Endothelial cell (in vitro differentiated cells): ENCODE measurements around the gene RELN. TPM values are rescaled to one million over a fixed set of nuclear protein-coding genes. Genes with fewer than 3 reads are reported as not detected.
"Not testable (repeated sequence)": the region's sequence is repeated elsewhere in the genome, so short reads cannot be mapped to it uniquely, and the experiment has no call there.

Experiments
- DNase-seq: peaks from one replicate; pipeline ENCODE4 v3.0.0; 2021; ENCODE audit warnings: low spot score
- H3K27ac Mint-ChIP-seq: one replicate; pipeline ENCODE4 v1.8.0; 2021; ENCODE audit warnings: mixed read lengths, inconsistent platforms; ENCODE audit not compliant: unreplicated experiment
- H3K27me3 Mint-ChIP-seq: one replicate; pipeline ENCODE4 v1.8.0; 2021; ENCODE audit warnings: mild to moderate bottlenecking, moderate library complexity, mixed read lengths, inconsistent platforms; ENCODE audit not compliant: unreplicated experiment
- H3K36me3 Mint-ChIP-seq: one replicate; pipeline ENCODE4 v1.8.0; 2021; ENCODE audit warnings: mild to moderate bottlenecking, low read depth, mixed read lengths, inconsistent platforms; ENCODE audit not compliant: unreplicated experiment
- H3K4me1 Mint-ChIP-seq: one replicate; pipeline ENCODE4 v1.8.0; 2021; ENCODE audit warnings: mild to moderate bottlenecking, mixed read lengths, inconsistent platforms; ENCODE audit not compliant: unreplicated experiment
- H3K4me3 Mint-ChIP-seq: one replicate; pipeline ENCODE4 v1.8.0; 2021; ENCODE audit warnings: mild to moderate bottlenecking, mixed read lengths, inconsistent platforms; ENCODE audit not compliant: unreplicated experiment
- H3K9me3 Mint-ChIP-seq: one replicate; pipeline ENCODE4 v1.8.0; 2021; ENCODE audit warnings: mixed read lengths, inconsistent platforms; ENCODE audit not compliant: unreplicated experiment
- CTCF ChIP-seq: fragments of 200-600 bp; sonication (generic); IDR thresholded peaks from one replicate; pipeline ENCODE4 v1.5.0; 2021; ENCODE audit warnings: antibody characterized with exemption; ENCODE audit not compliant: unreplicated experiment
- long read RNA-seq: library from polyadenylated mRNA; unstranded; transcript quantifications from one replicate; pipeline ENCODE4 v2.0.0, GENCODE V29; 2020; ENCODE audit not compliant: unreplicated experiment
- total RNA-seq: library from RNA; stranded (reverse); fragmentation: NEBNext Ultra II Directional; extraction: Animal tissue kit (Norgen Biotek cat#: 25700); gene quantifications from one replicate; pipeline ENCODE4 v1.2.1, GENCODE V29; 2021; ENCODE audit not compliant: unreplicated experiment

The RELN gene
- total RNA-seq: 2.3 TPM
- long read RNA-seq: 0 reads

- TF ChIP-seq CTCF: no peak
- peak within 1 kb of the TSS; percentile 64 for H3K27ac Mint-ChIP-seq
- peak; percentile 36 for DNase-seq
- no peaks in the 10 kb centered on the region for H3K9me3 Mint-ChIP-seq
- H3K4me1 Mint-ChIP-seq: peaks cover 15% of the 10 kb centered on the region
- H3K4me3 Mint-ChIP-seq: peak within 1 kb of the TSS; percentile 93
- H3K27me3 Mint-ChIP-seq: peaks cover 9% of the 10 kb centered on the region
- peaks cover 4% of the 10 kb centered on the region for H3K36me3 Mint-ChIP-seq
Measured at GRCh38 chr7:103989200-103989784, at the start of gene RELN. TSS of gene RELN (minus strand) at chr7:103989658. CDS start at chr7:103989356, 302 bp downstream.

GRCh38 chr7:104038136-104038535, 48.7 kb upstream of the RELN start:
- peaks cover 1% of the 10 kb centered on the region for H3K27me3 Mint-ChIP-seq
- no peak for DNase-seq
- H3K9me3 Mint-ChIP-seq: no peaks in the 10 kb centered on the region
- H3K27ac Mint-ChIP-seq: no peak overlapping the region
- no peaks in the 10 kb centered on the region for H3K36me3 Mint-ChIP-seq
- H3K4me3 Mint-ChIP-seq: no peak overlapping the region
- TF ChIP-seq CTCF: no peak
- peaks cover 7% of the 10 kb centered on the region for H3K4me1 Mint-ChIP-seq

DNA sequence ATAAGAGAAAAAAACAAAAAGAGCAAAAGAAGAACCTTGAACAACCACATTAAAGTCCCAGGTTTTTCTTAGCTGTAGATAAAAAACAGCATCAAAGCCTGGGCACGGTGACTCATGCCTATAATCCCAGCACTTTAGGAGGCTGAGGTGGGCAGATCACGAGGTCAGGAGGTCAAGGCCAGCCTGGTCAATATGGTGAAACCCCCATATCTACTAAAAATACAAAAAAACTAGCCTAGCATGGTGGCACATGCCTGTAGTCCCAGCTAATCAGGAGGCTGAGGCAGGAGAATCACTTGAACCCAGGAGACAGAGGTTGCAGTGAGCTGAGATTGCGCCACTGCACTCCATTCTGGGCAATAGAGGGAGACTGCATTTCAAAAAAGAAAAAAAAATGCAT, 47.4 kb upstream of the RELN start:
- H3K27me3 Mint-ChIP-seq, H3K36me3 Mint-ChIP-seq, H3K9me3 Mint-ChIP-seq, H3K4me1 Mint-ChIP-seq, H3K4me3 Mint-ChIP-seq, DNase-seq, H3K27ac Mint-ChIP-seq: not testable (repeated sequence)

DNA sequence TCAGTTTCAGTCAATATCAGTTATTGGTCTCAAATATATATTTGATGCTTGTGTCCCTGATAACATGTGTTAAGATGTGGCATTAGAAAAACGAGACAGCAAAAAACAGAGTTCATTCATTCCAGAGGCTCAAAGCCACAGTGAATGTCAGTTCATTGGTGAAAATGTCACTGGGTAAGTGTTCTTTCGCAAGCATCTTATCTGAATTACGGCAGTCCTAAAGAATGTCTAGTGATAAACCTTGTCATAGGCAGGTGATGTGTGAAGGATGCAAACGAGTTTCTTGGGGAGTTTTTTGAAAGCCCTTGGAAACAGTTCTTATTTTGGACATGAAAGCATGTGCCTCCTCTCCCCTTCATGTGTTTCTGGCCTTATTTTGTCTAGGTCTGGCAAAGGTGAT, 45.9 kb upstream of the RELN start:
- no peaks in the 10 kb centered on the region for H3K36me3 Mint-ChIP-seq
- no peak for DNase-seq
- no peak overlapping the region for H3K27ac Mint-ChIP-seq
- H3K9me3 Mint-ChIP-seq: no peaks in the 10 kb centered on the region
- TF ChIP-seq CTCF: no peak
- H3K27me3 Mint-ChIP-seq: peaks cover 1% of the 10 kb centered on the region
- H3K4me3 Mint-ChIP-seq: no peak overlapping the region
- H3K4me1 Mint-ChIP-seq: no peaks in the 10 kb centered on the region

DNA sequence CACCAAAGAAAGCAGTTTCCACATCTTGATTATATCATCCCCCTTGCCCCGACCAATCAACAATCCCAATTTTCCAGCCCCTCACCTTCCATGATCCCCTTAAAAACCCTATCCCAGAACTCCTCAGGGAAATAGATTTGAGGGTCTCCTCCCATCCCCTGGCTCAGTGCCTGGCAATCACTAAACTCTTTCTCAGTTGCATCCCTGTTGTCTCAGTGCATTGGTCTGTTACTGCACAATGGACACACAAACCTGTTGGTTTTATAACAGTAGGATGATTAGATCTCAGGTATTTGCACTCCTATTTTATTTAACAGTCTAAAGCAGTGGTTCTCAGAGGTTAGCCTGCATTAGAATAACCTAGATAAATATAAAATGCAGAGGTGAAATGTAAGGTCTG, 45.2 kb upstream of the RELN start:
- Mint-ChIP-seq H3K27me3 (peaks cover 1% of the 10 kb centered on the region), H3K36me3 (no peaks in the 10 kb centered on the region), H3K4me1 (no peaks in the 10 kb centered on the region), H3K27ac (no peak overlapping the region), H3K4me3 (no peak overlapping the region), H3K9me3 (no peaks in the 10 kb centered on the region)
- TF ChIP-seq CTCF: no peak
- no peak for DNase-seq
